Activated T-cell treated with anti-CD3 and anti-CD28 coated beads for 24 hours (primary cell): ENCODE results near the gene CTNNA3.
"Not testable (repeated sequence)": the region's sequence is repeated elsewhere in the genome, so short reads cannot be mapped to it uniquely, and the experiment has no call there.

ENCODE experiments used
- DNase-seq: peaks from one replicate; pipeline ENCODE4 v3.0.0-alpha.2; 2020; ENCODE audit warnings: low read depth

The CTNNA3 gene

GRCh38 chr10:67246066-67246555, 449.9 kb downstream of the CTNNA3 start:
- DNase-seq = no peak

- no peak for DNase-seq
These were observed 453.5 kb downstream of the CTNNA3 start for GRCh38 chr10:67242528-67242927.

DNA sequence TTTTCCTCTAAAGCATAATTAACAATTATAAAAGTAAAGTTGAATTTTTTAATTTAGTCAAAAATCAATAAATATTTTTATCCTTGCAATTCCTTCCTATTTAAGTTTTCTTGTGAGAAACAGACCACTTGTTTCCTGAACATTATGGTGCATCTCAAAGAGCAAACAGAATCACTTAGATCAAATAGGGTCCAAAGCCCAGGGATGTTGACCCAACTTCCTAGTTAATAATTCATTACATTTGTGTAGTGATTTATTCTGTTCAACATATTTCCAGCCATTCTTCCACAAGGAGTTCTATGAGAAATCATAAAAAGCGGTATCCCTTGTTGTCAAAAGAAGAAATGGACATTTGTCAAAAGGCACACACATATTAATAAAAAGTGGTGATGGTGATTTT, 454.5 kb downstream of the CTNNA3 start:
- DNase-seq = no peak

GRCh38 chr10:67239864-67240497, 456.0 kb downstream of the CTNNA3 start:
- no peak for DNase-seq

DNA sequence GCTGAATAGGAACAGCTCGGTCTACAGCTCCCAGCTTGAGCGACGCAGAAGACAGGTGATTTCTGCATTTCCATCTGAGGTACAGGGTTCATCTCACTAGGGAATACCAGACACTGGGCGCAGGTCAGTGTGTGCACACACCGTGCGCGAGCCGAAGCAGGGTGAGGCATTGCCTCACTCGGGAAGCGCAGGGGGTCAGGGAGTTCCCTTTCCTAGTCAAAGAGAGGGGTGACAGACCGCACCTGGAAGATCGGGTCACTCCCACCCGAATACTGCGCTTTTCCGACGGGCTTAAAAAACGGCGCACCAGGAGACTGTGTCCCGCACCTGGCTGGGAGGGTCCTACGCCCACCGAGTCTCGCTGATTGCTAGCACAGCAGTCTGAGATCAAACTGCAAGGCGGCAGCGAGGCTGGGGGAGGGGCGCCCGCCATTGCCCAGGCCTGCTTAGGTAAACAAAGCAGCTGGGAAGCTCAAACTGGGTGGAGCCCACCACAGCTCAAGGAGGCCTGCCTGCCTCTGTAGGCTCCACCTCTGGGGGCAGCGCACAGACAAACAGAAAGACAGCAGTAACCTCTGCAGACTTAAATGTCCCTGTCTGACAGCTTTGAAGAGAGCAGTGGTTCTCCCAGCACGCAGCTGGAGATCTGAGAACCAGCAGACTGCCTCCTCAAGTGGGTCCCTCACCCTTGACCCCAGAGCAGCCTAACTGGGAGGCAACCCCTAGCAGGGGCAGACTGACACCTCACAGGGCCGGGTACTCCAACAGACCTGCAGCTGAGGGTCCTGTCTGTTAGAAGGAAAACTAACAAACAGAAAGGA, 465.1 kb downstream of the CTNNA3 start:
- not testable (repeated sequence) for DNase-seq

- DNase-seq = no peak
These were observed 470.8 kb downstream of the CTNNA3 start for GRCh38 chr10:67225226-67225625.

DNA sequence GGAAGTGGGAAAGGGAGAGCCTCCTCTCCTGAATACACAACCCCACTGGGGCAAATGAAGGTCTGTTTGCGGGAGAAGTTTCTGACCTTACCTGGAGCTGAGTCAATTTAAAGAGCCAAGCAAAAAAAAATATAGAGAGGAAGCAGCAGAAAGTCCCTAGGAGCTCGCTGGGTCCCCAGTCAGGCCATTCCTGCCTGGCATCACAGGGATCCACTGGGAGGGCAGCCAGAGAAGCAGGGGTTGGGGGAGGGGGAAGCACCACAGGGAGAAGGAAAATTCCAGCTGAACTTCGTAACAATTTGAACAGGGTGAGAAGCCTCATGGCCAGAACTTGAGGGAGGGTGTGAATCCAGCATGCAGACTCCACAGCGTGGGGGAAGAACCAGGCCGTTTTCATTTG, 471.4 kb downstream of the CTNNA3 start:
- no peak for DNase-seq

- DNase-seq = no peak
These were observed 473.1 kb downstream of the CTNNA3 start for GRCh38 chr10:67222934-67223333.

DNA sequence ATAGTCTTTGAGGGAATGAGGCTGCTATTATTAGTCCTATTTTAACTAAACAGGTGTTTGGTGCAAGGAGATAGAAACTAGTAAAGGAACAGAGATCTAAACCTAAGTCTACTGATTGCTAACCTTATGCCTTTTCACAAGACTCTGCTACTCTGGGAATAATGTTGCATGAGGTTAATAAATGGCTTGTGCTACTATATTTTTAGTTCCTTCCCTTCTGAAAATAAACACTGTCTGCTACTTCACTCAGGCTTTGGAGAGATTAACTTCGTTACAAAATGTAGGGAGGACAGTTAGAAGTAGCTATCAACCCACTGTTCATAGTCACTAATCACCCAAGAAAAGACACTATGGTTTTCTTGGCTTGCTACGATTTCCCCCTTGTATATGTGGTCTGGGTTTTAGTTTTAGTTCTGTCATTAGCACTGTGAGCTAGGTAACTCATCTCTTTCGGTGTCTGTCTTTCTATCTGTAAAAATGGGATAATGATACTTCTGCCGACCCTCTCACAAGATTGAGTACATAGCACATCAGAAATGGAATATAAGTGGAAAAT, 474.0 kb downstream of the CTNNA3 start:
- no peak for DNase-seq

DNA sequence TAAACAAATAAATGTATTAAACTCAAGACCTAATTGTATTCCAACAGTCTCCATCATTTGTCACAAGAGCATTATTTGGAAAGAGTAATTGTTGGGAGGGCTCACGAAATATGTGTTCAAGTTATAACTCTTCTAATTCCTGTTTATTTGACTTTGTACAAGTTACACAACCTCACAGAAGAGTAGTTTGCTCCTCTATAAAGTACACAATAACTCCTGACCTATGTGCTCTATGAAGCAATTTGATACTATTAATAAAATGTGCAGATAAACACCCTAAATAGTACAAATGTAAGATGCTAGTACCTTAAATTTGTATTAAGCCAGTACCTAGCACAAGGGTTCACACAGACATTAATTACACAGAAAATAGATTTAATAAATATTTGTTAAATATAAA, 484.3 kb downstream of the CTNNA3 start:
- DNase-seq = no peak

- DNase-seq = not testable (repeated sequence)
These were observed 488.1 kb downstream of the CTNNA3 start for GRCh38 chr10:67207923-67208322.

DNA sequence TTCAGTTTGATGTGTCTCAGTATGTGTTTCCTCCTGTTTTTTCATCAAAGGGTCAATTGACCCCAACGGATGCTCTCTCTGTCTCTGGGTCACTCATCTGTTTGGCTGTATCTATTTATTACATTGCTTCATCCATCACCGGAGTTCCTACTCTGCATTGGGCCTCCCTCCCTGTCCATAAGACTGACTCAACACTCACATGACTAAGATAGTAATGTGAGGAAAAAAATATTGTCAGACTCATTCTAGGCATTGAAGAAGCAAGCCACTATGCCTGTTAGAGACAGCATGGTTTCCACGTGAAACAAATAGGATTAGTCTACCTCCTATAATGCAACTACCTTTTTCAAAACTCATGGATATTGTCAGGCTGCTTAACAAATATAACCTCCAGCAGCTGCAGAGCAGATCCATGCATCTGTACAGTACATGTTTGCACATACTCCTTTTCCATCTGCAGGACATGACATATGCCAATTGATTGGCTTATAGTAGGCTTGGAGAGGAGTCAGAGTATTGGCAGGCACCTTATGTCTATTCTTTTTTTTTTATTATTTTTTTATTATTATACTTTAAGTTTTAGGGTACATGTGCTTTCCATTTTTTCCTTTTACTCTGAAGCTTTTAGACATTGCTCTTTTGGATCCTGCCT, 495.0 kb downstream of the CTNNA3 start:
- no peak for DNase-seq

GRCh38 chr10:67175354-67175753, 520.6 kb downstream of the CTNNA3 start:
- no peak for DNase-seq

DNA sequence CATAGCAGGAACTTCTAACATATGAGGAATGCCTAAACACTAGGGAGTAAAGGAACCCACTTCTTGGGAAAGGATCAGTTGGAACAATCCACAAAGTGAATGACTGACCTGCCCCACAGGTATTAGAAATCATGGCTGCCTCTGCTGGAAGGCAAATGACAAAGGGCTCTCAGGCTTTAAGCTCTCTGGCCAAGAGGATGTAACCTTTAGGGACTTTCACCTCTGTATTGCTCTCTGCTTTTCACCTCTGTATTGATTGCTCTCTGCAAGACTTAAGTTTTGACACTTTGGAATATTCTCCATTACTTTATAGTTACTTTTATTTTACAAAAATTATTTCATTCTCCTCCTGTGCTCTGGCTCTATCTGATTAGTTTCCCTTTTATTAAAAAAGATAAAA, 522.2 kb downstream of the CTNNA3 start:
- DNase-seq = no peak

- DNase-seq = no peak
These were observed 524.0 kb downstream of the CTNNA3 start for GRCh38 chr10:67171970-67172369.

DNA sequence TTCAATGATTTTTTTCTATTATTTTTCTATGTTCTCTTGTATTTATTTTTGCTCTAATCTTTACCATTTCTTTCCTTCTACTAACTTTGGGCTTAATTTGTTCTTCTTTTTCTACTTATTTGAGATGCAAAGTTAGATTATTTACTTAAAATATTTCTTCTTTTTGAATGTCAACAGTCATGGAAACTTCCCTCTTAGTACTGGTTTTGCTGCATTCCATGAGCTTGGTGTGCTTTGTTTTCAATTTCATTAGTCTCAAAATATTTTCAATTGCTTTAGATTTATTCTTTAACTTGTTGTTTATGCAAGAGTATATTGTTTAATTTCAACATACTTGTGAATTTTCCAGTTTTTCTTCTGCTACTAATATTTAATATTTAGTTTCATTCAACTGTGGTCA, 539.8 kb downstream of the CTNNA3 start:
- no peak for DNase-seq

- DNase-seq = no peak
These were observed 544.5 kb downstream of the CTNNA3 start for GRCh38 chr10:67151471-67151870.

- no peak for DNase-seq
These were observed 551.5 kb downstream of the CTNNA3 start for GRCh38 chr10:67144530-67144929.

DNA sequence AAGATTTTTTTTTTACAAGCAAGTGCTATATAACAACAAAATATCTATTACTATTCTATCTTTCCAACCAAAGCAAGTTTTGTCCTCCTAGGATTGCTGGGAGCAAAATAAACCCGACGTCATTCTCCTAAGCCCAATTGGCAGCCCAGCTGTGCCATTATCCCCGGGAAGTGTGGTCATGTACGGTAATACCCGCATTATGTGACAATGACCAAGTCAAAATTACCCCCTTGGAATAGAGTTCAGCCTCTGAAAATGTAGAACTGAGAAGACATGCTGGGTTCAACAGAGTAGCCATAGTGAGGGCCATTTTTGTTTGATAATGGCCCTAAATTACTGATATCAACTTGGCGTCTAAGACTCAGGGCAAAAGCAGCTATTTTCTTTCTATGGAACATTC, 554.7 kb downstream of the CTNNA3 start:
- no peak for DNase-seq

- DNase-seq = no peak
These were observed 555.4 kb downstream of the CTNNA3 start for GRCh38 chr10:67140641-67141040.

DNA sequence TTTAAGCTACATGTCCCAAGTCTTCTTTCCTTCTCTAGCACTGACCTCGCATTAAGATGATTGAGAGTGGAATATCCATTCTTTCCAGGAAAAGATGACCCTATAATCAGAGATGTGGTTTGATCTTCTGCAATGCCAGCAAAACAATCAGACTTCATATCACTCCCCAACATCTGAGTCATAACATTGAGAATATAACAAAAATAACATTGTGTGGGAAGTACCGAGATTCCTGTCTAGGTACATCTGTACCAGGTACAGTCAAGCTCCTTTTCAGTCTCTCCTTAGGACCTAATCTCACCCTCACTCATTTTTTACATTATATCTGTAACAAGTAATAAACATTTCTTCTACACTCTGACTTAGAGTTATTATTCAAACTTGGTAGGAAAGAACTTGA, 568.6 kb downstream of the CTNNA3 start:
- DNase-seq = no peak

DNA sequence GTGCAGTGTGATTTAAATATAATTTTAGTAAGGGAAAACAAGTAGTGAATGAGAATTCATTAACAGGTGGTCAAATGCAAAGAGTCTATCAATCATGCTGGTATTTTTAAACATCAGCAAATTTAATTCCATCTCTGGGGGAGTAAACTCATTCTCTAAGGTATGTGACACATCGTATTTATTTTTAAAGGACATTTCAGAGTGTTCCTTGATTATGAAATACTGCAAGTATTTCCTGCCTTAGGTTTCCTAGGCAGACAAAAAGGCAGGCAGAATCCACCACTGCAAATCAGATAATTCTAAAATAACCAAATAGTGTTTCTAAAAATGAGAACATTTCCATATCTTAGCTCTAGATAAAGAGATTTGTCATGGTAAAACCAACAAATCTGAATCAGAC, 576.3 kb downstream of the CTNNA3 start:
- no peak for DNase-seq

DNA sequence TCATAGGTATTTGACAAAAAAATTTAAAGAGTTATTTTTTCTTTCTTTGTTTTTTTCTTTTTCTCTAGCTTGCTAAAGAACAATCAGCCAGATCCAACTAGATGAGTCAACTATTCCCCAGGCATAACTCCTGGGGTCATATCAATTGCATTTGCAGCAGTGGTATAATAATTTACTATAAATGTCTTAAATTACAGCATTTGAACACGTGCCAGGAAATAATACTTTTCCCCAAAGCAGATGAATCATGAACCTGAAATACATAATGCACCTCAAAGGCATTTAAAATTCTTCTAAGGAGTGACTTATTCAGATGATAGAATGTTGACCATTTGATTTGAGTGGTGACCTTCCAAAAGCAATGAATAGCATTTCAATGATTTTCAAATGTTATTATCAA, 580.0 kb downstream of the CTNNA3 start:
- DNase-seq = no peak
